ENCODE measurements around the gene BRWD1. TPM values are rescaled to one million over a fixed set of nuclear protein-coding genes. Genes with fewer than 3 reads are reported as not detected.

BRWD1 gene
- total and polyA plus RNA-seq, 2 of the 8 experiments (the other 6 are each of a cell fraction or from before 2014, with no cell fraction given) = 9.3 to 45.2 TPM

DNA sequence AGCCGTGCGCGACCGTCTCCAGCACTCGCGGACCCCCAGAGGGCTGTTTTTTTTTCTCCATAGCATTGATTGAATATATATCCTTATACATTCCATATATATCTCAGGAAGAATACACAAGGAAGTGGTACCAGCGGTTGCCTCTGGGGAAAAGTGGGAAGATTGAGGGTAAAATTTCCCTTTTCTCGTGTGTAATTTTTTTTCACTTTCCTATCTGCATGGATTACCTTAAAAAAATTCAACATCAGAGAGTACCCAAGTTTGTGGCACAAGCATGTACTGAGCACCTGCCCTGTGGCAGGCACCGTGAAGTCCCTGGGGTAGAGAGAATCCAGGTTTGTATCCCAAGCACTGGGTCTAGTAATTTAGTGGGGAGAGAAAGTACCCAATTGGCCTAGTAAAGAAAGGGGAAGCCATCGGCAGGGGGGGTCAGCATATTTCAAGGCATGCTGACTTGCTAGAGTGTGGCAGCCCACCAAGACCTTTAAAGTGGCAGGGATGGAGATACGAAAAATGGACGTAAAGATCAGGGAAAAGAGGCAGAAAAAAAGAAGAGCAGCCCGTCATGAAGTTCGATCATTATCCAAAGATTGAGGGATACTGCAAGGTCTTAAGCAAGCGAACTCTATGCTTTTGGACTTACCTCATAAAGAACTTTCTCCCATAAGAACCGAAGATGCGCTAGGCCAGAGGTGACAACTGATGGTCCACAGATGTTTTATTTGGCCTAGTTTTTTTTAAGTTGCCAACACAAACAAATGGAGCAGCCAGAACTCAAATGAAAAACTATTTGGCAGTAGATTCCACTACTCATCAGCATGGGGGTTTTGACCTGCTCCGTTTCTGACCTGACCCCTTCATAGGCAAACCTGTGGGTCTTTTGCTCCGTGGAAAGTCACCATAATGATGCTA is 36.9 kb upstream of the BRWD1 start (continued):
- TF ChIP-seq, protein P1, sequence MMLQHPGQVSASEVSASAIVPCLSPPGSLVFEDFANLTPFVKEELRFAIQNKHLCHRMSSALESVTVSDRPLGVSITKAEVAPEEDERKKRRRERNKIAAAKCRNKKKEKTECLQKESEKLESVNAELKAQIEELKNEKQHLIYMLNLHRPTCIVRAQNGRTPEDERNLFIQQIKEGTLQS (IDR thresholded peaks at IDR 0.05; ENCODE audit: insufficient read depth, low read depth, low read length) = no peak
- TF ChIP-seq GTF2F1 (IDR thresholded peaks at IDR 0.05; ENCODE audit: borderline replicate concordance, low read depth, low read length) = no peak
- TF ChIP-seq ASH2L (IDR thresholded peaks at IDR 0.05; ENCODE audit: low read length) = no peak
- TF ChIP-seq PHF8 (conservative IDR thresholded peaks at IDR 0.05; ENCODE audit: low read depth, low read length) = no peak
- no peak for TF ChIP-seq KDM1A (IDR thresholded peaks at IDR 0.05; ENCODE audit: borderline replicate concordance, low read length)
- no peak for TF ChIP-seq HDAC2 (IDR thresholded peaks at IDR 0.05; ENCODE audit: borderline replicate concordance in 1 of 2, low read depth in 2 of 2, low read length in 2 of 2)

Data from H1 (cell line).